Fibroblast of villous mesenchyme (primary cell): ENCODE results near the gene CLCN3. TPM values are rescaled to one million over a fixed set of nuclear protein-coding genes. Genes with fewer than 3 reads are reported as not detected.
A peak's percentile ranks its signal among the peaks of the same experiment; 100 is the strongest.

Experiments used
- DNase-seq: peaks from one replicate; pipeline ENCODE4 v3.0.0-alpha.2; 2010; ENCODE audit warnings: low read depth
- H3K4me3 ChIP-seq: 2 replicates; pipeline ENCODE4 v1.5.1; 2011; ENCODE audit warnings: low read depth, mild to moderate bottlenecking, low read length
- CTCF ChIP-seq: IDR thresholded peaks from 2 replicates; pipeline ENCODE4 v1.5.1; 2012; ENCODE audit warnings: low read depth, mild to moderate bottlenecking, low read length; ENCODE audit not compliant: insufficient read depth
- total RNA-seq: library from RNA; depleted of rRNA; stranded (reverse); fragments of >200 nt; gene quantifications from 2 replicates; pipeline ENCODE4 v1.2.3, GENCODE V29; 2012

The CLCN3 gene
- total RNA-seq, 1 donor, result 30.7 TPM

- no peak overlapping the region for H3K4me3 ChIP-seq
- DNase-seq, result peak; percentile 74
- TF ChIP-seq CTCF, result no peak
Observed at GRCh38 chr4:169634975-169635374, 14.6 kb downstream of the CLCN3 start.

- H3K4me3 ChIP-seq, result no peak overlapping the region
- DNase-seq, result peak; percentile 86
- TF ChIP-seq CTCF, result no peak
Observed at GRCh38 chr4:169640261-169640870, 20.0 kb downstream of the CLCN3 start.

GRCh38 chr4:169644802-169645201 is 24.4 kb downstream of the CLCN3 start:
- no peak for TF ChIP-seq CTCF
- H3K4me3 ChIP-seq, result no peak overlapping the region
- DNase-seq, result no peak

- no peak overlapping the region for H3K4me3 ChIP-seq
- no peak for TF ChIP-seq CTCF
- no peak for DNase-seq
Observed at GRCh38 chr4:169645627-169646026, 25.2 kb downstream of the CLCN3 start.

GRCh38 chr4:169649545-169650226 is 29.3 kb downstream of the CLCN3 start:
- DNase-seq, result no peak
- H3K4me3 ChIP-seq, result no peak overlapping the region
- TF ChIP-seq CTCF, result no peak

GRCh38 chr4:169650227-169650936 is 30.0 kb downstream of the CLCN3 start:
- no peak overlapping the region for H3K4me3 ChIP-seq
- no peak for DNase-seq
- TF ChIP-seq CTCF, result no peak
